ENCODE results near the gene BACH2.

DNA sequence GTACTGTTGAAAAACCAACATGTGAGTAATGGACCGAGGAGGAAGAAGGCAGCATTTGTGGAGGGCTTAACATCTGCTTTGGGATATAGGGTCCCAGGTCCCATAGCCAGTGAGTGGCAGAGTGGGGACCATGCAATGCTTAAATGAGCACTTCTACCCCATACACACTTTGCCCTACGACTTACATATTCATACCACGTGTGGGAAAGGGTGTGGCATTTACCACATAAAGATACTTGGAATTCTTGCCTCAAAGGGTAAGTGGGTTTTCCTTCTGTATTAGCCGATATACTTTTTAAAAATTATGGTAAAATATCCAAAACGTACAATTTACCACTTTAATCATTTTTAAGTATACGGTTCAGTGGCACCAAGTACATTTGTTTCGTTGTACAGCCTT is 199.3 kb downstream of the BACH2 start:
- TF ChIP-seq POLR2AphosphoS5 (IDR thresholded peaks at IDR 0.05; ENCODE audit: low read depth, low read length) (no peak), REST (IDR thresholded peaks at IDR 0.05; ENCODE audit: insufficient read depth in 1 of 2, low read depth in 2 of 2, low read length in 2 of 2) (no peak), TAF1 (IDR thresholded peaks at IDR 0.05; ENCODE audit: borderline replicate concordance, insufficient read depth, low read length) (no peak), SIN3A (IDR thresholded peaks at IDR 0.05; ENCODE audit: borderline replicate concordance, insufficient read depth, low read length) (no peak), FOXP2 (optimal IDR thresholded peaks at IDR 0.05; ENCODE audit: borderline replicate concordance, extremely low read depth, extremely low read length, insufficient read depth) (no peak)

All from PFSK-1 (cell line).